ENCODE measurements around the gene ACVRL1.

DNA sequence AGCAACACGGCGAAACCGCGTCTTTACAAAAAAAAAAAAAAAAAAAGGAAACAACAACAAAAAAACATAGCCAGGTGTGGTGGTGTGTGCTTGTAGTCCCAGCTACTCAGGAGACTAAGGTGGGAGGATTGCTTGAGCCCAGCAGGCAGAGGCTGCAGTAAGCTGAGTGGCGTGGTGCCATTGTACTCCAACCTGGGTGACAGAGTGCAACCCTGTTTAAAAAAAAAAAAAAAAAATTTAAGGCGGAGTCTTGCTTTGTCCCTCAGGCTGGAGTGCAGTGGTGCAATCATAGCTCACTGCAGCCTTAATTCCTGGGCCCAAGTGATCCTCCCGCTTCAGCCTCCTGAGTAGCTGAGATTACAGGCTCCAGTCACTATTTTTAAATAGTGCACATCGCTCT lies 40.5 kb upstream of the ACVRL1 start:
- no peak for TF ChIP-seq POLR2A (IDR thresholded peaks at IDR 0.05)
- TF ChIP-seq CTCF (IDR thresholded peaks at IDR 0.05), result no peak
- no peak for TF ChIP-seq EP300 (IDR thresholded peaks at IDR 0.05; ENCODE audit: low read depth)

Data from transverse colon (tissue), 3 donors.